ENCODE data around the gene OMP. TPM values are rescaled to one million over a fixed set of nuclear protein-coding genes. Genes with fewer than 3 reads are reported as not detected.

Gene OMP
- polyA plus RNA-seq, 4 donors, result 1.5 to 2.7 (median 2.4) TPM; not detected in 1

GRCh38 chr11:77088236-77089003 lies 14.2 kb upstream of the OMP start:
- Histone ChIP-seq H3K27me3 (ENCODE audit: control insufficient read depth in 3 of 3, insufficient read depth in 3 of 3, low read length in 3 of 3) (no peaks in the 10 kb centered on the region), H3K4me3 (ENCODE audit: low read depth in 1 of 3, low read length in 3 of 3) (no peak overlapping the region), H3K27ac (ENCODE audit: low read depth in 1 of 3, low read length in 2 of 3) (peak overlapping the region; percentile 72 to 98 (median 96)), H3K36me3 (ENCODE audit: control insufficient read depth in 3 of 3, insufficient read depth in 2 of 3, low read depth in 1 of 3, low read length in 3 of 3) (peaks cover 0 to 79% (median 0%) of the 10 kb centered on the region in 3 donors), H3K4me1 (ENCODE audit: control insufficient read depth in 3 of 3, insufficient read depth in 2 of 3, low read depth in 1 of 3, low read length in 2 of 3) (peaks cover 3 to 71% (median 13%) of the 10 kb centered on the region in 3 donors), H3K9me3 (ENCODE audit: control insufficient read depth in 2 of 2, insufficient read depth in 1 of 2, low read depth in 1 of 2, low read length in 1 of 2) (no peaks in the 10 kb centered on the region)
- DNase-seq (peak; percentile 72 to 81), FAIRE-seq (no peak)
- WGBS, 3 donors, result 25 to 55% (median 37%) methylated on average over 10 to 11 of the region's 11 CpGs

GRCh38 chr11:77089004-77089545 lies 13.6 kb upstream of the OMP start:
- FAIRE-seq, result no peak
- no peak overlapping the region for H3K4me3 ChIP-seq (ENCODE audit: low read depth in 1 of 3, low read length in 3 of 3)
- 42 to 65% (median 49%) methylated on average over 3 of the region's 3 CpGs for WGBS, 3 donors
- peaks cover 0 to 79% (median 2%) of the 10 kb centered on the region in 3 donors for H3K36me3 ChIP-seq (ENCODE audit: control insufficient read depth in 3 of 3, insufficient read depth in 2 of 3, low read depth in 1 of 3, low read length in 3 of 3)
- no peak for DNase-seq
- no peaks in the 10 kb centered on the region for H3K9me3 ChIP-seq (ENCODE audit: control insufficient read depth in 2 of 2, insufficient read depth in 1 of 2, low read depth in 1 of 2, low read length in 1 of 2)
- peak overlapping the region; percentile 72 to 98 (median 96) for H3K27ac ChIP-seq (ENCODE audit: low read depth in 1 of 3, low read length in 2 of 3)
- no peaks in the 10 kb centered on the region for H3K27me3 ChIP-seq (ENCODE audit: control insufficient read depth in 3 of 3, insufficient read depth in 3 of 3, low read length in 3 of 3)
- peaks cover 3 to 64% (median 13%) of the 10 kb centered on the region in 3 donors for H3K4me1 ChIP-seq (ENCODE audit: control insufficient read depth in 3 of 3, insufficient read depth in 2 of 3, low read depth in 1 of 3, low read length in 2 of 3)

GRCh38 chr11:77090046-77090372 lies 12.6 kb upstream of the OMP start:
- Histone ChIP-seq H3K4me1 (ENCODE audit: control insufficient read depth in 3 of 3, insufficient read depth in 2 of 3, low read depth in 1 of 3, low read length in 2 of 3) (peaks cover 3 to 62% (median 13%) of the 10 kb centered on the region in 3 donors), H3K9me3 (ENCODE audit: control insufficient read depth in 2 of 2, insufficient read depth in 1 of 2, low read depth in 1 of 2, low read length in 1 of 2) (no peaks in the 10 kb centered on the region), H3K4me3 (ENCODE audit: low read depth in 1 of 3, low read length in 3 of 3) (no peak overlapping the region), H3K36me3 (ENCODE audit: control insufficient read depth in 3 of 3, insufficient read depth in 2 of 3, low read depth in 1 of 3, low read length in 3 of 3) (peaks cover 0 to 79% (median 6%) of the 10 kb centered on the region in 3 donors), H3K27ac (ENCODE audit: low read depth in 1 of 3, low read length in 2 of 3) (peak overlapping the region; percentile 8 to 56 (median 16)), H3K27me3 (ENCODE audit: control insufficient read depth in 3 of 3, insufficient read depth in 3 of 3, low read length in 3 of 3) (no peaks in the 10 kb centered on the region)
- WGBS, 3 donors, result 49 to 79% (median 63%) methylated on average over 4 of the region's 4 CpGs
- no peak for FAIRE-seq
- no peak for DNase-seq

GRCh38 chr11:77090373-77091111 lies 12.1 kb upstream of the OMP start:
- FAIRE-seq (no peak), DNase-seq (peak in 1 of 2 donors; percentile 45)
- Histone ChIP-seq H3K4me3 (ENCODE audit: low read depth in 1 of 3, low read length in 3 of 3) (no peak overlapping the region), H3K27ac (ENCODE audit: low read depth in 1 of 3, low read length in 2 of 3) (peak overlapping the region; percentile 8 to 56 (median 16)), H3K36me3 (ENCODE audit: control insufficient read depth in 3 of 3, insufficient read depth in 2 of 3, low read depth in 1 of 3, low read length in 3 of 3) (peaks cover 0 to 80% (median 6%) of the 10 kb centered on the region in 3 donors), H3K4me1 (ENCODE audit: control insufficient read depth in 3 of 3, insufficient read depth in 2 of 3, low read depth in 1 of 3, low read length in 2 of 3) (peaks cover 3 to 65% (median 15%) of the 10 kb centered on the region in 3 donors), H3K27me3 (ENCODE audit: control insufficient read depth in 3 of 3, insufficient read depth in 3 of 3, low read length in 3 of 3) (no peaks in the 10 kb centered on the region), H3K9me3 (ENCODE audit: control insufficient read depth in 2 of 2, insufficient read depth in 1 of 2, low read depth in 1 of 2, low read length in 1 of 2) (no peaks in the 10 kb centered on the region)
- 38 to 54% (median 41%) methylated on average over 13 of the region's 13 CpGs for WGBS, 3 donors

- DNase-seq (peak; percentile 86 to 87), FAIRE-seq (no peak)
- Histone ChIP-seq H3K4me3 (ENCODE audit: low read depth in 1 of 3, low read length in 3 of 3) (no peak overlapping the region), H3K36me3 (ENCODE audit: control insufficient read depth in 3 of 3, insufficient read depth in 2 of 3, low read depth in 1 of 3, low read length in 3 of 3) (peaks cover 0 to 77% (median 6%) of the 10 kb centered on the region in 3 donors), H3K4me1 (ENCODE audit: control insufficient read depth in 3 of 3, insufficient read depth in 2 of 3, low read depth in 1 of 3, low read length in 2 of 3) (peaks cover 3 to 65% (median 15%) of the 10 kb centered on the region in 3 donors), H3K9me3 (ENCODE audit: control insufficient read depth in 2 of 2, insufficient read depth in 1 of 2, low read depth in 1 of 2, low read length in 1 of 2) (no peaks in the 10 kb centered on the region), H3K27me3 (ENCODE audit: control insufficient read depth in 3 of 3, insufficient read depth in 3 of 3, low read length in 3 of 3) (no peaks in the 10 kb centered on the region), H3K27ac (ENCODE audit: low read depth in 1 of 3, low read length in 2 of 3) (peak overlapping the region in 1 of 3 donors; percentile 16)
- WGBS, 3 donors, result 30 to 33% (median 33%) methylated on average over 9 of the region's 9 CpGs
Measured at GRCh38 chr11:77091146-77091940, 11.3 kb upstream of the OMP start.

- Histone ChIP-seq H3K27ac (ENCODE audit: low read depth in 1 of 3, low read length in 2 of 3) (no peak overlapping the region), H3K4me1 (ENCODE audit: control insufficient read depth in 3 of 3, insufficient read depth in 2 of 3, low read depth in 1 of 3, low read length in 2 of 3) (peaks cover 3 to 60% (median 15%) of the 10 kb centered on the region in 3 donors), H3K36me3 (ENCODE audit: control insufficient read depth in 3 of 3, insufficient read depth in 2 of 3, low read depth in 1 of 3, low read length in 3 of 3) (peaks cover 0 to 75% (median 6%) of the 10 kb centered on the region in 3 donors), H3K4me3 (ENCODE audit: low read depth in 1 of 3, low read length in 3 of 3) (no peak overlapping the region), H3K9me3 (ENCODE audit: control insufficient read depth in 2 of 2, insufficient read depth in 1 of 2, low read depth in 1 of 2, low read length in 1 of 2) (no peaks in the 10 kb centered on the region), H3K27me3 (ENCODE audit: control insufficient read depth in 3 of 3, insufficient read depth in 3 of 3, low read length in 3 of 3) (no peaks in the 10 kb centered on the region)
- FAIRE-seq (no peak), DNase-seq (no peak)
- 70 to 83% (median 75%) methylated on average over 7 of the region's 7 CpGs for whole genome bisulfite sequencing, 3 donors
Measured at GRCh38 chr11:77092382-77092781, 10.3 kb upstream of the OMP start.

GRCh38 chr11:77093056-77093891 lies 9.4 kb upstream of the OMP start:
- Histone ChIP-seq H3K27me3 (ENCODE audit: control insufficient read depth in 3 of 3, insufficient read depth in 3 of 3, low read length in 3 of 3) (no peaks in the 10 kb centered on the region), H3K9me3 (ENCODE audit: control insufficient read depth in 2 of 2, insufficient read depth in 1 of 2, low read depth in 1 of 2, low read length in 1 of 2) (no peaks in the 10 kb centered on the region), H3K4me3 (ENCODE audit: low read depth in 1 of 3, low read length in 3 of 3) (no peak overlapping the region), H3K4me1 (ENCODE audit: control insufficient read depth in 3 of 3, insufficient read depth in 2 of 3, low read depth in 1 of 3, low read length in 2 of 3) (peaks cover 0 to 51% (median 9%) of the 10 kb centered on the region in 3 donors), H3K27ac (ENCODE audit: low read depth in 1 of 3, low read length in 2 of 3) (peak overlapping the region in 1 of 3 donors; percentile 95), H3K36me3 (ENCODE audit: control insufficient read depth in 3 of 3, insufficient read depth in 2 of 3, low read depth in 1 of 3, low read length in 3 of 3) (peaks cover 0 to 68% (median 6%) of the 10 kb centered on the region in 3 donors)
- WGBS, 3 donors, result 89 to 90% (median 90%) methylated on average over 32 to 33 of the region's 33 CpGs
- DNase-seq (no peak), FAIRE-seq (no peak)

Data from small intestine (tissue), 7 donors.